Measurements from ENCODE around the gene CUEDC2. TPM values are rescaled to one million over a fixed set of nuclear protein-coding genes. Genes with fewer than 3 reads are reported as not detected.
A peak's percentile ranks its signal among the peaks of the same experiment; 100 is the strongest.

The CUEDC2 gene
- total RNA-seq, 4 donors from 2014 or later: 26.2 to 51.6 (median 35.6) TPM

- no peaks in the 10 kb centered on the region for H3K36me3 ChIP-seq
- no peak for TF ChIP-seq POLR2A (IDR thresholded peaks at IDR 0.05)
- TF ChIP-seq, protein P1, sequence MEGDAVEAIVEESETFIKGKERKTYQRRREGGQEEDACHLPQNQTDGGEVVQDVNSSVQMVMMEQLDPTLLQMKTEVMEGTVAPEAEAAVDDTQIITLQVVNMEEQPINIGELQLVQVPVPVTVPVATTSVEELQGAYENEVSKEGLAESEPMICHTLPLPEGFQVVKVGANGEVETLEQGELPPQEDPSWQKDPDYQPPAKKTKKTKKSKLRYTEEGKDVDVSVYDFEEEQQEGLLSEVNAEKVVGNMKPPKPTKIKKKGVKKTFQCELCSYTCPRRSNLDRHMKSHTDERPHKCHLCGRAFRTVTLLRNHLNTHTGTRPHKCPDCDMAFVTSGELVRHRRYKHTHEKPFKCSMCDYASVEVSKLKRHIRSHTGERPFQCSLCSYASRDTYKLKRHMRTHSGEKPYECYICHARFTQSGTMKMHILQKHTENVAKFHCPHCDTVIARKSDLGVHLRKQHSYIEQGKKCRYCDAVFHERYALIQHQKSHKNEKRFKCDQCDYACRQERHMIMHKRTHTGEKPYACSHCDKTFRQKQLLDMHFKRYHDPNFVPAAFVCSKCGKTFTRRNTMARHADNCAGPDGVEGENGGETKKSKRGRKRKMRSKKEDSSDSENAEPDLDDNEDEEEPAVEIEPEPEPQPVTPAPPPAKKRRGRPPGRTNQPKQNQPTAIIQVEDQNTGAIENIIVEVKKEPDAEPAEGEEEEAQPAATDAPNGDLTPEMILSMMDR (IDR thresholded peaks at IDR 0.05): no peak
- H3K9me3 ChIP-seq: no peaks in the 10 kb centered on the region
- peaks cover 0 to 18% of the 10 kb centered on the region in 2 donors for H3K4me1 ChIP-seq
- intact Hi-C loops (cut with DNase I; ENCODE audit: low total_unique reads): no loop called here
- no peak overlapping the region for H3K4me3 ChIP-seq
- H3K27me3 ChIP-seq: no peaks in the 10 kb centered on the region
- DNase-seq: no peak
- peak overlapping the region; percentile 88 to 97 for H3K27ac ChIP-seq
Observed at GRCh38 chr10:102398172-102399020, 34.0 kb downstream of the CUEDC2 start.

GRCh38 chr10:102397222-102398171 lies 34.9 kb downstream of the CUEDC2 start:
- Histone ChIP-seq H3K27ac (peak overlapping the region in 1 of 2 donors; percentile 97), H3K9me3 (no peaks in the 10 kb centered on the region), H3K4me3 (no peak overlapping the region), H3K36me3 (no peaks in the 10 kb centered on the region), H3K4me1 (peaks cover 0 to 18% of the 10 kb centered on the region in 2 donors), H3K27me3 (no peaks in the 10 kb centered on the region)
- DNase-seq: no peak
- intact Hi-C loops (cut with DNase I; ENCODE audit: low total_unique reads): no loop called here
- no peak for TF ChIP-seq POLR2A (IDR thresholded peaks at IDR 0.05)
- TF ChIP-seq, protein P1 (IDR thresholded peaks at IDR 0.05): no peak

- DNase-seq: no peak
- H3K4me3 ChIP-seq: no peak overlapping the region
- no peaks in the 10 kb centered on the region for H3K36me3 ChIP-seq
- TF ChIP-seq, protein P1 (IDR thresholded peaks at IDR 0.05): no peak
- TF ChIP-seq POLR2A (IDR thresholded peaks at IDR 0.05): no peak
- intact Hi-C loops (cut with DNase I; ENCODE audit: low total_unique reads): no loop called here
- H3K9me3 ChIP-seq: no peaks in the 10 kb centered on the region
- peak overlapping the region; percentile 97 to 98 for H3K27ac ChIP-seq
- no peaks in the 10 kb centered on the region for H3K27me3 ChIP-seq
- H3K4me1 ChIP-seq: peaks cover 0 to 18% of the 10 kb centered on the region in 2 donors
Observed at GRCh38 chr10:102396730-102397151, 35.6 kb downstream of the CUEDC2 start.

- Histone ChIP-seq H3K9me3 (no peaks in the 10 kb centered on the region), H3K36me3 (no peaks in the 10 kb centered on the region), H3K27me3 (no peaks in the 10 kb centered on the region), H3K4me1 (peaks cover 0 to 18% of the 10 kb centered on the region in 2 donors), H3K27ac (peak overlapping the region; percentile 97 to 98), H3K4me3 (peak overlapping the region; percentile 58 to 85)
- no peak for TF ChIP-seq POLR2A (IDR thresholded peaks at IDR 0.05)
- TF ChIP-seq, protein P1 (IDR thresholded peaks at IDR 0.05): no peak
- intact Hi-C loops (cut with DNase I; ENCODE audit: low total_unique reads): no loop called here
- DNase-seq: no peak
Observed at GRCh38 chr10:102396317-102396650, 36.1 kb downstream of the CUEDC2 start.
